ENCODE measurements around the gene APOBEC3A. TPM values are rescaled to one million over a fixed set of nuclear protein-coding genes. Genes with fewer than 3 reads are reported as not detected.
"Not testable (repeated sequence)": the region's sequence is repeated elsewhere in the genome, so short reads cannot be mapped to it uniquely, and the experiment has no call there.

The APOBEC3A gene
- total RNA-seq, 1 donor from 2014 or later, result not detected

GRCh38 chr22:38942702-38943101 lies 14.7 kb upstream of the APOBEC3A start:
- no peak for DNase-seq (ENCODE audit: extremely low read depth, low read depth, low spot score)

- no peak for DNase-seq (ENCODE audit: extremely low read depth, low read depth, low spot score)
Observed at GRCh38 chr22:38943201-38943600, 14.2 kb upstream of the APOBEC3A start.

- DNase-seq (ENCODE audit: extremely low read depth, low read depth, low spot score), result no peak
Observed at GRCh38 chr22:38943882-38944281, 13.5 kb upstream of the APOBEC3A start.

- DNase-seq (ENCODE audit: extremely low read depth, low read depth, low spot score), result no peak
Observed at GRCh38 chr22:38944653-38945052, 12.8 kb upstream of the APOBEC3A start.

GRCh38 chr22:38945706-38946338 lies 11.6 kb upstream of the APOBEC3A start:
- not testable (repeated sequence) for DNase-seq (ENCODE audit: extremely low read depth, low read depth, low spot score)

GRCh38 chr22:38946771-38947170 lies 10.6 kb upstream of the APOBEC3A start:
- DNase-seq (ENCODE audit: extremely low read depth, low read depth, low spot score), result no peak

GRCh38 chr22:38947321-38948140 lies 9.9 kb upstream of the APOBEC3A start:
- no peak for DNase-seq (ENCODE audit: extremely low read depth, low read depth, low spot score)

- DNase-seq (ENCODE audit: extremely low read depth, low read depth, low spot score), result no peak
Observed at GRCh38 chr22:38948181-38948940, 9.0 kb upstream of the APOBEC3A start.

GRCh38 chr22:38949889-38950405 lies 7.5 kb upstream of the APOBEC3A start:
- DNase-seq (ENCODE audit: extremely low read depth, low read depth, low spot score), result no peak

GRCh38 chr22:38950527-38951295 lies 6.7 kb upstream of the APOBEC3A start:
- DNase-seq (ENCODE audit: extremely low read depth, low read depth, low spot score), result no peak

- no peak for DNase-seq (ENCODE audit: extremely low read depth, low read depth, low spot score)
Observed at GRCh38 chr22:38951734-38952133, 5.7 kb upstream of the APOBEC3A start.

- no peak for DNase-seq (ENCODE audit: extremely low read depth, low read depth, low spot score)
Observed at GRCh38 chr22:38952281-38952993, 5.0 kb upstream of the APOBEC3A start.

GRCh38 chr22:38953091-38953490 lies 4.3 kb upstream of the APOBEC3A start:
- DNase-seq (ENCODE audit: extremely low read depth, low read depth, low spot score), result no peak

GRCh38 chr22:38953577-38954413 lies 3.6 kb upstream of the APOBEC3A start:
- DNase-seq (ENCODE audit: extremely low read depth, low read depth, low spot score), result no peak

- DNase-seq (ENCODE audit: extremely low read depth, low read depth, low spot score), result no peak
Observed at GRCh38 chr22:38954414-38955043, 2.9 kb upstream of the APOBEC3A start.

GRCh38 chr22:38955250-38955905 lies 2.0 kb upstream of the APOBEC3A start:
- DNase-seq (ENCODE audit: extremely low read depth, low read depth, low spot score), result no peak

GRCh38 chr22:38955926-38956325 lies 1.5 kb upstream of the APOBEC3A start:
- DNase-seq (ENCODE audit: extremely low read depth, low read depth, low spot score), result no peak

GRCh38 chr22:38956551-38956950 lies 858 bp upstream of the APOBEC3A start:
- DNase-seq (ENCODE audit: extremely low read depth, low read depth, low spot score), result no peak
